HG03064 (cell line): ENCODE data around the gene SPG11.
"Not testable (repeated sequence)": the region's sequence is repeated elsewhere in the genome, so short reads cannot be mapped to it uniquely, and the experiment has no call there.

ENCODE experiments used
- ATAC-seq: cut with Tn5 transposase; IDR thresholded peaks from one replicate; pipeline ENCODE4 v1.9.1; 2021; ENCODE audit warnings: low read depth; ENCODE audit not compliant: unreplicated experiment

SPG11 gene

GRCh38 chr15:44636976-44637375 is 26.5 kb downstream of the SPG11 start:
- ATAC-seq = no peak

GRCh38 chr15:44633603-44634002 is 29.9 kb downstream of the SPG11 start:
- ATAC-seq = no peak

- ATAC-seq = not testable (repeated sequence)
These were observed 38.2 kb downstream of the SPG11 start for GRCh38 chr15:44625286-44625685.

GRCh38 chr15:44623178-44623577 is 40.3 kb downstream of the SPG11 start:
- ATAC-seq = no peak

GRCh38 chr15:44620081-44620480 is 43.4 kb downstream of the SPG11 start:
- no peak for ATAC-seq

- no peak for ATAC-seq
These were observed 46.5 kb downstream of the SPG11 start for GRCh38 chr15:44616974-44617373.

GRCh38 chr15:44606740-44607139 is 56.7 kb downstream of the SPG11 start:
- no peak for ATAC-seq

- ATAC-seq = no peak
These were observed 60.3 kb downstream of the SPG11 start for GRCh38 chr15:44603126-44603525.

- no peak for ATAC-seq
These were observed 64.6 kb downstream of the SPG11 start for GRCh38 chr15:44598892-44599291.

GRCh38 chr15:44598066-44598465 is 65.4 kb downstream of the SPG11 start:
- no peak for ATAC-seq

- no peak for ATAC-seq
These were observed 66.9 kb downstream of the SPG11 start for GRCh38 chr15:44596511-44597010.

GRCh38 chr15:44595656-44596510 is 67.6 kb downstream of the SPG11 start:
- no peak for ATAC-seq

- ATAC-seq = no peak
These were observed 68.2 kb downstream of the SPG11 start for GRCh38 chr15:44595246-44595645.

GRCh38 chr15:44593042-44593736 is 70.3 kb downstream of the SPG11 start:
- ATAC-seq = no peak

- no peak for ATAC-seq
These were observed 72.1 kb downstream of the SPG11 start for GRCh38 chr15:44591326-44591725.

- ATAC-seq = no peak
These were observed 74.9 kb downstream of the SPG11 start for GRCh38 chr15:44588541-44588940.

- no peak for ATAC-seq
These were observed 77.8 kb downstream of the SPG11 start for GRCh38 chr15:44585633-44586032.

- no peak for ATAC-seq
These were observed 79.2 kb downstream of the SPG11 start for GRCh38 chr15:44584162-44584749.

GRCh38 chr15:44580105-44580504 is 83.4 kb downstream of the SPG11 start:
- ATAC-seq = no peak

- ATAC-seq = no peak
These were observed 88.7 kb downstream of the SPG11 start for GRCh38 chr15:44574734-44575133.

- ATAC-seq = no peak
These were observed 90.1 kb downstream of the SPG11 start for GRCh38 chr15:44573386-44573785.
